Breast epithelium (tissue), 4 donors: ENCODE results near the gene EML5. TPM values are rescaled to one million over a fixed set of nuclear protein-coding genes. Genes with fewer than 3 reads are reported as not detected.

Source experiments
- DNase-seq, 2 donors: peaks; one replicate each; pipeline ENCODE4 v3.0.0-alpha.2; 2019; ENCODE audit warnings: low spot score in 2 of 2
- H3K27ac ChIP-seq, 2 donors: fragments of 200-600 bp; sonication (generic) in 1 of 2; one replicate each; pipeline ENCODE4 v1.5.1; 2016 to 2019; ENCODE audit warnings: mild to moderate bottlenecking in 1 of 2
- H3K27me3 ChIP-seq, 2 donors: fragments of 200-600 bp; sonication (generic) in 1 of 2; one replicate each; pipeline versions ENCODE4 v1.5.1 to v1.6.0; 2017 to 2019; ENCODE audit warnings: control low read depth in 1 of 2, mild to moderate bottlenecking in 1 of 2
- H3K36me3 ChIP-seq: fragments of 200-600 bp; one replicate; pipeline ENCODE4 v1.5.1; 2019
- H3K4me1 ChIP-seq, 2 donors: fragments of 200-600 bp; sonication (generic); one replicate each; pipeline ENCODE4 v1.5.1; 2016 to 2019; ENCODE audit warnings: control low read depth in 1 of 2
- H3K4me3 ChIP-seq, 3 donors: fragments of 200-600 bp; sonication (generic); 1 replicate in 2 of 3; 2 replicates in 1 of 3; pipeline ENCODE4 v1.5.1; 2016 to 2019; ENCODE audit warnings: mild to moderate bottlenecking in 3 of 3, moderate library complexity in 2 of 3
- H3K9me3 ChIP-seq, 2 donors: fragments of 200-600 bp; sonication (generic) in 1 of 2; one replicate each; pipeline ENCODE4 v1.5.1; 2016 to 2019; ENCODE audit warnings: control low read depth in 1 of 2
- CTCF ChIP-seq, 3 donors: fragments of 450-650 bp; IDR thresholded peaks; one replicate each; pipeline ENCODE4 v1.5.1; 2016 to 2017; ENCODE audit warnings: antibody characterized with exemption in 3 of 3, mild to moderate bottlenecking in 3 of 3, moderate library complexity in 3 of 3
- POLR2A ChIP-seq: fragments of 450-650 bp; IDR thresholded peaks from one replicate; pipeline ENCODE4 v1.6.1; 2016; ENCODE audit warnings: antibody characterized with exemption, mild to moderate bottlenecking, moderate library complexity
- POLR2AphosphoS5 ChIP-seq, 3 donors: sonication (generic); formaldehyde crosslinking; IDR thresholded peaks; one replicate each; pipeline ENCODE4 v1.6.1; 2017; ENCODE audit warnings: antibody characterized with exemption in 3 of 3
- intact Hi-C: fragments of 100-400 bp; cut with DNase I; formaldehyde crosslinking; loops from one replicate; pipeline ENCODE4 v1.15.1; 2023; ENCODE audit warnings: low total_unique reads
- total RNA-seq, 3 donors: library from RNA; depleted of rRNA; stranded (reverse); fragments of >200 nt; gene quantifications; one replicate each; pipeline ENCODE4 v1.1.0, GENCODE V29; 2016

EML5 gene
- 1 to 10 TPM in 2 of 3 donors, under 1 TPM in 1; 0.96 to 5.6 (median 4.3) TPM for total RNA-seq

GRCh38 chr14:88792473-88793258 lies at the start of gene EML5:
TSS of gene EML5 (minus strand) at chr14:88792953. CDS start at chr14:88792503, 450 bp downstream.
- Histone ChIP-seq H3K36me3 (no peaks in the 10 kb centered on the region), H3K4me1 (no peaks in the 10 kb centered on the region), H3K4me3 (peak within 1 kb of the TSS; percentile 45 to 73 (median 70)), H3K27ac (peak within 1 kb of the TSS; percentile 73 to 83), H3K27me3 (no peaks in the 10 kb centered on the region), H3K9me3 (no peaks in the 10 kb centered on the region)
- DNase-seq = peak; percentile 75 to 84
- intact Hi-C loops = no loop called here
- TF ChIP-seq POLR2AphosphoS5 (IDR thresholded peaks at IDR 0.05) = no peak
- TF ChIP-seq POLR2A = no peak
- TF ChIP-seq CTCF (IDR thresholded peaks at IDR 0.05) = peak; percentile 52 to 64 (median 54)

- Histone ChIP-seq H3K27me3 (no peaks in the 10 kb centered on the region), H3K4me1 (no peaks in the 10 kb centered on the region), H3K27ac (no peak overlapping the region), H3K4me3 (no peak overlapping the region), H3K9me3 (no peaks in the 10 kb centered on the region), H3K36me3 (no peaks in the 10 kb centered on the region)
- no peak for DNase-seq
- intact Hi-C loops = no loop called here
- TF ChIP-seq POLR2A (no peak), CTCF (IDR thresholded peaks at IDR 0.05) (no peak), POLR2AphosphoS5 (IDR thresholded peaks at IDR 0.05) (no peak)
These were observed 49.7 kb upstream of the EML5 start for GRCh38 chr14:88842414-88842813.

- H3K9me3 ChIP-seq = no peaks in the 10 kb centered on the region
- intact Hi-C loops = no loop called here
- H3K27me3 ChIP-seq = no peaks in the 10 kb centered on the region
- TF ChIP-seq POLR2AphosphoS5 (IDR thresholded peaks at IDR 0.05) = no peak
- TF ChIP-seq POLR2A = no peak
- TF ChIP-seq CTCF (IDR thresholded peaks at IDR 0.05) = no peak
- no peak overlapping the region for H3K27ac ChIP-seq
- no peak overlapping the region for H3K4me3 ChIP-seq
- no peaks in the 10 kb centered on the region for H3K36me3 ChIP-seq
- no peaks in the 10 kb centered on the region for H3K4me1 ChIP-seq
- DNase-seq = no peak
These were observed 49.0 kb upstream of the EML5 start for GRCh38 chr14:88841741-88842140.

- TF ChIP-seq POLR2AphosphoS5 (IDR thresholded peaks at IDR 0.05) (no peak), CTCF (IDR thresholded peaks at IDR 0.05) (no peak), POLR2A (no peak)
- no peaks in the 10 kb centered on the region for H3K36me3 ChIP-seq
- no peak overlapping the region for H3K27ac ChIP-seq
- DNase-seq = no peak
- H3K4me3 ChIP-seq = no peak overlapping the region
- H3K9me3 ChIP-seq = no peaks in the 10 kb centered on the region
- intact Hi-C loops = no loop called here
- H3K27me3 ChIP-seq = no peaks in the 10 kb centered on the region
- H3K4me1 ChIP-seq = no peaks in the 10 kb centered on the region
These were observed 48.2 kb upstream of the EML5 start for GRCh38 chr14:88840926-88841325.

GRCh38 chr14:88838015-88838414 lies 45.3 kb upstream of the EML5 start:
- Histone ChIP-seq H3K4me1 (peaks cover 0 to 14% of the 10 kb centered on the region in 2 donors), H3K9me3 (no peaks in the 10 kb centered on the region), H3K27ac (no peak overlapping the region), H3K36me3 (no peaks in the 10 kb centered on the region), H3K4me3 (no peak overlapping the region), H3K27me3 (no peaks in the 10 kb centered on the region)
- DNase-seq = no peak
- TF ChIP-seq POLR2AphosphoS5 (IDR thresholded peaks at IDR 0.05) = no peak
- no peak for TF ChIP-seq POLR2A
- intact Hi-C loops = loop anchor here (5.0 kb wide), 1 partner anchor 256 kb away; no protein-coding TSS in a partner anchor
